HepG2 (cell line): ENCODE measurements around the gene LSM2. TPM values are rescaled to one million over a fixed set of nuclear protein-coding genes. Genes with fewer than 3 reads are reported as not detected.

Source experiments
- ATAC-seq: fragments of 200-7000 bp; cut with Tn5 transposase; 3 replicates; pipeline ENCODE4 v1.9.1; 2020; ENCODE audit warnings: mild to moderate bottlenecking, moderate library complexity
- BruUV-seq: library from RNA; stranded (reverse); fragments of 400-500 nt; replicated peaks from 2 replicates; lab custom pipeline; 2021; lab: Mats Ljungman, UMichigan
- CTCF ChIA-PET: fragments of 300-600 bp; formaldehyde crosslinking; extraction: SDS; loops from one replicate; lab custom pipeline; 2021; ENCODE audit warnings: low total read pairs, inconsistent platforms, low intra/inter-chr PET ratio; lab: Yijun Ruan, JAX
- POLR2A ChIA-PET: fragments of 350-600 bp; sonication (Branson Sonifier 250); formaldehyde crosslinking; loops from one replicate; lab custom pipeline; 2020; ENCODE audit warnings: antibody characterized with exemption, inconsistent platforms; lab: Yijun Ruan, JAX
- DNase-seq: peaks from one replicate; pipeline ENCODE4 v3.0.0-alpha.2; 2015; ENCODE audit warnings: low spot score
- FAIRE-seq: peaks from 3 replicates; lab custom pipeline; 2011; peaks lifted over from hg19 to GRCh38; lab: Jason Lieb, UNC
- H2AFZ ChIP-seq: one replicate; pipeline ENCODE4 v1.6.1; 2011; ENCODE audit warnings: low read length, inconsistent platforms
- H3K27ac ChIP-seq: fragments of 300-600 bp; 3 replicates; pipeline ENCODE4 v1.8.0; 2011; ENCODE audit warnings: mixed run types, mild to moderate bottlenecking, mixed read lengths, low read length, inconsistent platforms; ENCODE audit not compliant: insufficient read depth; ENCODE audit errors: extremely low read length
- H3K27me3 ChIP-seq, 2 experiments: fragments of 200-600 bp in 1 of 2; 2 replicates in 1 of 2; 3 replicates in 1 of 2; pipeline versions ENCODE4 v1.6.0 to v1.8.0; 2011; ENCODE audit warnings: low read length in 2 of 2, mild to moderate bottlenecking in 2 of 2, moderate library complexity in 2 of 2, inconsistent platforms in 1 of 2; ENCODE audit not compliant: insufficient read depth in 2 of 2, control insufficient read depth in 1 of 2
- H3K36me3 ChIP-seq, 2 experiments: fragments of 200-600 bp in 1 of 2; replicated peaks in 1 of 2; 2 replicates in 1 of 2; 3 replicates in 1 of 2; pipeline versions ENCODE4 v1.5.1 to v1.8.0; 2011; ENCODE audit warnings: low read length in 2 of 2, inconsistent platforms in 1 of 2; ENCODE audit not compliant: insufficient read depth in 2 of 2, control insufficient read depth in 1 of 2
- H3K4me1 ChIP-seq: 2 replicates; pipeline ENCODE4 v1.5.1; 2012; ENCODE audit warnings: low read length, inconsistent platforms; ENCODE audit not compliant: insufficient read depth
- H3K4me2 ChIP-seq: 2 replicates; pipeline ENCODE4 v1.6.0; 2011; ENCODE audit warnings: low read depth, low read length, inconsistent platforms
- H3K4me3 ChIP-seq, 3 experiments: fragments of 200-600 bp in 1 of 3; sonication (generic), shearing (Covaris generic) in 1 of 3; replicated peaks in 1 of 3; 2 replicates each; pipeline ENCODE4 v1.5.1; 2011 to 2016; ENCODE audit warnings: low read length in 3 of 3, inconsistent platforms in 2 of 3, low read depth in 2 of 3, mild to moderate bottlenecking in 2 of 3, control low read depth in 1 of 3, mixed read lengths in 1 of 3; ENCODE audit not compliant: insufficient read depth in 1 of 3
- H3K79me2 ChIP-seq: one replicate; pipeline ENCODE4 v1.6.1; 2011; ENCODE audit warnings: low read length, inconsistent platforms; ENCODE audit not compliant: insufficient read depth
- H3K9ac ChIP-seq: 2 replicates; pipeline ENCODE4 v1.6.0; 2011; ENCODE audit warnings: mild to moderate bottlenecking, low read depth, low read length, inconsistent platforms; ENCODE audit not compliant: insufficient read depth
- H3K9me3 ChIP-seq: 2 replicates; pipeline ENCODE4 v1.5.1; 2012; ENCODE audit warnings: mild to moderate bottlenecking, low read length
- H4K20me1 ChIP-seq: 2 replicates; pipeline ENCODE4 v1.6.0; 2011; ENCODE audit warnings: inconsistent platforms, mild to moderate bottlenecking, low read length, moderate library complexity; ENCODE audit not compliant: insufficient read depth
- ATAD3A ChIP-seq: sonication (generic); formaldehyde crosslinking; IDR thresholded peaks from 2 replicates; pipeline ENCODE4 v1.4.0; 2020; ENCODE audit warnings: missing genetic modification reagents
- HNRNPL ChIP-seq: fragments of 200-400 bp; formaldehyde crosslinking; IDR thresholded peaks from 2 replicates; pipeline ENCODE4 v1.6.1; 2017; ENCODE audit warnings: mild to moderate bottlenecking, low read depth, low read length
- IKZF1 ChIP-seq: fragments of 450-650 bp; IDR thresholded peaks from 2 replicates; pipeline ENCODE4 v1.7.1; 2016
- PRMT3 ChIP-seq: sonication (generic); formaldehyde crosslinking; IDR thresholded peaks from 2 replicates; pipeline ENCODE4 v1.8.1; 2022; ENCODE audit warnings: low read depth, mild to moderate bottlenecking, moderate library complexity, missing genetic modification reagents, borderline replicate concordance
- SRY ChIP-seq: sonication (generic); formaldehyde crosslinking; IDR thresholded peaks from 2 replicates; pipeline ENCODE4 v1.8.0; 2022; ENCODE audit warnings: mild to moderate bottlenecking, missing genetic modification reagents
- STAG1 ChIP-seq: sonication (generic); formaldehyde crosslinking; IDR thresholded peaks from 2 replicates; pipeline ENCODE4 v1.4.0; 2020; ENCODE audit warnings: missing genetic modification reagents
- ZNF3 ChIP-seq: IDR thresholded peaks from 2 replicates; pipeline ENCODE4 v1.7.0; 2017; ENCODE audit warnings: inconsistent platforms
- ZNF572 ChIP-seq: sonication (generic); formaldehyde crosslinking; IDR thresholded peaks from 2 replicates; pipeline ENCODE4 v1.5.1; 2020; ENCODE audit warnings: mild to moderate bottlenecking, missing genetic modification reagents
- ZNF605 ChIP-seq: sonication (generic); formaldehyde crosslinking; IDR thresholded peaks from 2 replicates; pipeline ENCODE4 v1.8.0; 2022; ENCODE audit warnings: mild to moderate bottlenecking, missing genetic modification reagents
- ZNF879 ChIP-seq: sonication (generic); formaldehyde crosslinking; IDR thresholded peaks from 2 replicates; pipeline ENCODE4 v1.8.1; 2023; ENCODE audit warnings: missing genetic modification reagents
- WGBS: methylation state at CpG from one replicate; pipeline ENCODE4 v1.1.6; 2017; ENCODE audit warnings: low lambda C conversion rate; 5-methylcytosine and 5-hydroxymethylcytosine counted together
- in situ Hi-C: cut with HindIII; loops from 2 replicates; pipeline ENCODE4 v1.10.0; 2017; ENCODE audit warnings: low pct_unique_long_range_greater_than_20kb; ENCODE audit not compliant: extremely low pct_ligation_motif_present
- intact Hi-C: fragments of 100-400 bp; cut with micrococcal nuclease; formaldehyde crosslinking; loops from one replicate; pipeline ENCODE4 v1.10.0; 2022; ENCODE audit not compliant: unreplicated experiment
- polyA plus RNA-seq, 8 experiments: library from polyadenylated mRNA; depleted of rRNA in 3 of 8; stranded (reverse) in 7 of 8; unstranded in 1 of 8; fragments of >200 nt; fragmentation: Illumina TruSeq in 4 of 8; extraction: Trizol in 4 of 8; gene quantifications; 2 replicates each; pipeline versions ENCODE4 v1.2.1 to v1.2.3, GENCODE V29; 2011 to 2016; ENCODE audit warnings: low read depth in 4 of 8, missing spikeins in 1 of 8, mixed read lengths in 1 of 8; ENCODE audit not compliant: insufficient read depth in 1 of 8
- total RNA-seq, 5 experiments: library from RNA; depleted of rRNA; stranded (reverse); fragments of >200 nt; fragmentation: Illumina TruSeq; extraction: Trizol; gene quantifications; 2 replicates each; pipeline ENCODE4 v1.2.3, GENCODE V29; 2016; ENCODE audit warnings: low read depth in 1 of 5
- TF ChIP-seq, protein P1 (sequence below): sonication (generic); formaldehyde crosslinking; IDR thresholded peaks from 2 replicates; pipeline ENCODE4 v1.4.0; 2020; ENCODE audit warnings: missing genetic modification reagents, borderline replicate concordance
- TF ChIP-seq, protein P2 (sequence below): fragments of 450-650 bp; IDR thresholded peaks from 2 replicates; pipeline ENCODE4 v1.6.1; 2016
- TF ChIP-seq, protein P3 (sequence below): fragments of 450-650 bp; IDR thresholded peaks from 2 replicates; pipeline ENCODE4 v1.6.1; 2017; ENCODE audit warnings: mild to moderate bottlenecking
- TF ChIP-seq, protein P4 (sequence below), 2 experiments: sonication (generic) in 1 of 2; formaldehyde crosslinking in 1 of 2; IDR thresholded peaks; 2 replicates each; pipeline versions ENCODE4 v1.4.0 to v1.6.1; 2016 to 2020; ENCODE audit warnings: borderline replicate concordance in 1 of 2, low read depth in 1 of 2, mild to moderate bottlenecking in 1 of 2, missing genetic modification reagents in 1 of 2

LSM2 gene
- total and polyA plus RNA-seq, 2 of the 13 experiments (the other 11 are each of a cell fraction or from before 2014, with no cell fraction given), result 69.4 to 90.5 TPM

- BruUV-seq, result no TSS peak
- Histone ChIP-seq H3K4me1 (peaks cover 31% of the 10 kb centered on the region), H3K9ac (no peak overlapping the region), H4K20me1 (no peaks in the 10 kb centered on the region), H3K9me3 (no peaks in the 10 kb centered on the region), H3K36me3 (peaks cover 0 to 2% of the 10 kb centered on the region in 2 experiments; a peak in 3 of 5 replicates), H3K4me2 (no peak overlapping the region), H3K27me3 (no peaks in the 10 kb centered on the region), H3K27ac (no peak overlapping the region), H3K79me2 (no peaks in the 10 kb centered on the region), H2AFZ (no peak overlapping the region), H3K4me3 (no peak overlapping the region)
- FAIRE-seq, result no peak
- intact Hi-C loops (no loop called here), in situ Hi-C loops (no loop called here)
- no peak for DNase-seq
- WGBS, result 92% methylated on average over 5 of the region's 5 CpGs
- ATAC-seq, result 0 out of 3 replicates have a peak, but pooled peaks have one; percentile 12
- CTCF ChIA-PET, result no interaction called here
- POLR2A ChIA-PET, result interaction anchor here (1.4 to 11.5 kb wide), 3 partner anchors 14 to 31 kb away, joined by 4 to 96 read pairs (median 5); partner anchors contain the start of genes CLIC1, DDAH2 and MSH5
- TF ChIP-seq HNRNPL, result no peak
- TF ChIP-seq, protein P1, sequence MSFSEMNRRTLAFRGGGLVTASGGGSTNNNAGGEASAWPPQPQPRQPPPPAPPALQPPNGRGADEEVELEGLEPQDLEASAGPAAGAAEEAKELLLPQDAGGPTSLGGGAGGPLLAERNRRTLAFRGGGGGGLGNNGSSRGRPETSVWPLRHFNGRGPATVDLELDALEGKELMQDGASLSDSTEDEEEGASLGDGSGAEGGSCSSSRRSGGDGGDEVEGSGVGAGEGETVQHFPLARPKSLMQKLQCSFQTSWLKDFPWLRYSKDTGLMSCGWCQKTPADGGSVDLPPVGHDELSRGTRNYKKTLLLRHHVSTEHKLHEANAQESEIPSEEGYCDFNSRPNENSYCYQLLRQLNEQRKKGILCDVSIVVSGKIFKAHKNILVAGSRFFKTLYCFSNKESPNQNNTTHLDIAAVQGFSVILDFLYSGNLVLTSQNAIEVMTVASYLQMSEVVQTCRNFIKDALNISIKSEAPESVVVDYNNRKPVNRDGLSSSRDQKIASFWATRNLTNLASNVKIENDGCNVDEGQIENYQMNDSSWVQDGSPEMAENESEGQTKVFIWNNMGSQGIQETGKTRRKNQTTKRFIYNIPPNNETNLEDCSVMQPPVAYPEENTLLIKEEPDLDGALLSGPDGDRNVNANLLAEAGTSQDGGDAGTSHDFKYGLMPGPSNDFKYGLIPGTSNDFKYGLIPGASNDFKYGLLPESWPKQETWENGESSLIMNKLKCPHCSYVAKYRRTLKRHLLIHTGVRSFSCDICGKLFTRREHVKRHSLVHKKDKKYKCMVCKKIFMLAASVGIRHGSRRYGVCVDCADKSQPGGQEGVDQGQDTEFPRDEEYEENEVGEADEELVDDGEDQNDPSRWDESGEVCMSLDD (CRISPR knock-in tag), result peak; percentile 64; the same call in 1 of the 2 replicates
- TF ChIP-seq, protein P2, sequence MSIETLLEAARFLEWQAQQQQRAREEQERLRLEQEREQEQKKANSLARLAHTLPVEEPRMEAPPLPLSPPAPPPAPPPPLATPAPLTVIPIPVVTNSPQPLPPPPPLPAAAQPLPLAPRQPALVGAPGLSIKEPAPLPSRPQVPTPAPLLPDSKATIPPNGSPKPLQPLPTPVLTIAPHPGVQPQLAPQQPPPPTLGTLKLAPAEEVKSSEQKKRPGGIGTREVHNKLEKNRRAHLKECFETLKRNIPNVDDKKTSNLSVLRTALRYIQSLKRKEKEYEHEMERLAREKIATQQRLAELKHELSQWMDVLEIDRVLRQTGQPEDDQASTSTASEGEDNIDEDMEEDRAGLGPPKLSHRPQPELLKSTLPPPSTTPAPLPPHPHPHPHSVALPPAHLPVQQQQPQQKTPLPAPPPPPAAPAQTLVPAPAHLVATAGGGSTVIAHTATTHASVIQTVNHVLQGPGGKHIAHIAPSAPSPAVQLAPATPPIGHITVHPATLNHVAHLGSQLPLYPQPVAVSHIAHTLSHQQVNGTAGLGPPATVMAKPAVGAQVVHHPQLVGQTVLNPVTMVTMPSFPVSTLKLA, result no peak
- no peak for TF ChIP-seq ATAD3A (CRISPR knock-in tag)
- no peak for TF ChIP-seq ZNF879 (CRISPR knock-in tag)
- TF ChIP-seq, protein P3, sequence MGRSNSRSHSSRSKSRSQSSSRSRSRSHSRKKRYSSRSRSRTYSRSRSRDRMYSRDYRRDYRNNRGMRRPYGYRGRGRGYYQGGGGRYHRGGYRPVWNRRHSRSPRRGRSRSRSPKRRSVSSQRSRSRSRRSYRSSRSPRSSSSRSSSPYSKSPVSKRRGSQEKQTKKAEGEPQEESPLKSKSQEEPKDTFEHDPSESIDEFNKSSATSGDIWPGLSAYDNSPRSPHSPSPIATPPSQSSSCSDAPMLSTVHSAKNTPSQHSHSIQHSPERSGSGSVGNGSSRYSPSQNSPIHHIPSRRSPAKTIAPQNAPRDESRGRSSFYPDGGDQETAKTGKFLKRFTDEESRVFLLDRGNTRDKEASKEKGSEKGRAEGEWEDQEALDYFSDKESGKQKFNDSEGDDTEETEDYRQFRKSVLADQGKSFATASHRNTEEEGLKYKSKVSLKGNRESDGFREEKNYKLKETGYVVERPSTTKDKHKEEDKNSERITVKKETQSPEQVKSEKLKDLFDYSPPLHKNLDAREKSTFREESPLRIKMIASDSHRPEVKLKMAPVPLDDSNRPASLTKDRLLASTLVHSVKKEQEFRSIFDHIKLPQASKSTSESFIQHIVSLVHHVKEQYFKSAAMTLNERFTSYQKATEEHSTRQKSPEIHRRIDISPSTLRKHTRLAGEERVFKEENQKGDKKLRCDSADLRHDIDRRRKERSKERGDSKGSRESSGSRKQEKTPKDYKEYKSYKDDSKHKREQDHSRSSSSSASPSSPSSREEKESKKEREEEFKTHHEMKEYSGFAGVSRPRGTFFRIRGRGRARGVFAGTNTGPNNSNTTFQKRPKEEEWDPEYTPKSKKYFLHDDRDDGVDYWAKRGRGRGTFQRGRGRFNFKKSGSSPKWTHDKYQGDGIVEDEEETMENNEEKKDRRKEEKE, result no peak
- TF ChIP-seq IKZF1, result no peak
- no peak for TF ChIP-seq ZNF605 (CRISPR knock-in tag)
- TF ChIP-seq, protein P4, sequence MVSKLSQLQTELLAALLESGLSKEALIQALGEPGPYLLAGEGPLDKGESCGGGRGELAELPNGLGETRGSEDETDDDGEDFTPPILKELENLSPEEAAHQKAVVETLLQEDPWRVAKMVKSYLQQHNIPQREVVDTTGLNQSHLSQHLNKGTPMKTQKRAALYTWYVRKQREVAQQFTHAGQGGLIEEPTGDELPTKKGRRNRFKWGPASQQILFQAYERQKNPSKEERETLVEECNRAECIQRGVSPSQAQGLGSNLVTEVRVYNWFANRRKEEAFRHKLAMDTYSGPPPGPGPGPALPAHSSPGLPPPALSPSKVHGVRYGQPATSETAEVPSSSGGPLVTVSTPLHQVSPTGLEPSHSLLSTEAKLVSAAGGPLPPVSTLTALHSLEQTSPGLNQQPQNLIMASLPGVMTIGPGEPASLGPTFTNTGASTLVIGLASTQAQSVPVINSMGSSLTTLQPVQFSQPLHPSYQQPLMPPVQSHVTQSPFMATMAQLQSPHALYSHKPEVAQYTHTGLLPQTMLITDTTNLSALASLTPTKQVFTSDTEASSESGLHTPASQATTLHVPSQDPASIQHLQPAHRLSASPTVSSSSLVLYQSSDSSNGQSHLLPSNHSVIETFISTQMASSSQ (IDR thresholded peaks at IDR 0.05; ENCODE audit: low read depth), result no peak
- TF ChIP-seq, protein P4 (CRISPR knock-in tag; IDR thresholded peaks at IDR 0.05; ENCODE audit: borderline replicate concordance), result no peak
- TF ChIP-seq PRMT3 (CRISPR knock-in tag), result no peak
- TF ChIP-seq ZNF572 (CRISPR knock-in tag), result no peak
- no peak for TF ChIP-seq ZNF3 (CRISPR knock-in tag)
- no peak for TF ChIP-seq SRY (CRISPR knock-in tag)
- 0 out of 2 replicates have a peak, but pooled peaks have one; percentile 3 for TF ChIP-seq STAG1 (CRISPR knock-in tag)
These were observed 46.0 kb downstream of the LSM2 start for GRCh38 chr6:31760790-31761189.
